AG09309 (cell line): ENCODE data around the gene CREB1.
"Not testable (repeated sequence)": the region's sequence is repeated elsewhere in the genome, so short reads cannot be mapped to it uniquely, and the experiment has no call there.

Experiments used
- DNase-seq: peaks from one replicate; pipeline ENCODE4 v3.0.0-alpha.2; 2010; ENCODE audit warnings: low read depth
- H3K4me3 ChIP-seq: 2 replicates; pipeline ENCODE4 v1.5.1; 2011; ENCODE audit warnings: mild to moderate bottlenecking, low read depth, low read length, moderate library complexity; ENCODE audit not compliant: control insufficient read depth
- CTCF ChIP-seq: IDR thresholded peaks from 2 replicates; pipeline ENCODE4 v1.5.1; 2011; ENCODE audit warnings: mild to moderate bottlenecking, low read depth, low read length, inconsistent platforms; ENCODE audit not compliant: insufficient read depth, control insufficient read depth; ENCODE audit errors: missing control alignments

CREB1 gene

GRCh38 chr2:207625014-207625907, 95.5 kb downstream of the CREB1 start, which contains the start of gene METTL21A:
TSS of gene METTL21A (minus strand) at chr2:207625394. CDS start at chr2:207624375, 1,019 bp downstream.
- DNase-seq = no peak

GRCh38 chr2:207629553-207629952, 99.8 kb downstream of the CREB1 start:
- no peak for TF ChIP-seq CTCF
- H3K4me3 ChIP-seq = no peak overlapping the region
- no peak for DNase-seq

More at GRCh38 chr2:207625014-207625907, 95.5 kb downstream of the CREB1 start, which contains the start of gene METTL21A:
- peak; percentile 55 for TF ChIP-seq CTCF
- H3K4me3 ChIP-seq = peak within 1 kb of the TSS; percentile 98

GRCh38 chr2:207630491-207630890, 100.7 kb downstream of the CREB1 start:
- H3K4me3 ChIP-seq = no peak overlapping the region
- no peak for DNase-seq
- no peak for TF ChIP-seq CTCF

GRCh38 chr2:207632575-207633493, 103.1 kb downstream of the CREB1 start:
- no peak overlapping the region for H3K4me3 ChIP-seq
- no peak for TF ChIP-seq CTCF
- no peak for DNase-seq

GRCh38 chr2:207633686-207634085, 103.9 kb downstream of the CREB1 start:
- no peak for DNase-seq
- no peak for TF ChIP-seq CTCF
- H3K4me3 ChIP-seq = no peak overlapping the region

- no peak for DNase-seq
- no peak overlapping the region for H3K4me3 ChIP-seq
- no peak for TF ChIP-seq CTCF
Observed at GRCh38 chr2:207635468-207636200, 105.9 kb downstream of the CREB1 start.

GRCh38 chr2:207639288-207639687, 109.5 kb downstream of the CREB1 start:
- H3K4me3 ChIP-seq, DNase-seq: not testable (repeated sequence)
